Measurements from ENCODE around the gene ARL4D. TPM values are rescaled to one million over a fixed set of nuclear protein-coding genes. Genes with fewer than 3 reads are reported as not detected.

The ARL4D gene
- total RNA-seq, 4 donors from 2014 or later, result 30.3 to 50.6 (median 43.7) TPM

GRCh38 chr17:43448720-43449469, 50.1 kb downstream of the ARL4D start:
- TF ChIP-seq CTCF (IDR thresholded peaks at IDR 0.05), result no peak
- DNase-seq (ENCODE audit: low spot score in 2 of 2), result no peak
- 61 to 65% methylated on average over 7 of the region's 7 CpGs for WGBS, 2 donors
- H3K4me3 ChIP-seq (ENCODE audit: low read depth, poor library complexity, severe bottlenecking), result no peak overlapping the region
- intact Hi-C loops (cut with DNase I; ENCODE audit: low total_unique reads), result no loop called here

GRCh38 chr17:43449470-43450248, 50.9 kb downstream of the ARL4D start:
- no peak for TF ChIP-seq POLR2A (IDR thresholded peaks at IDR 0.05)
- no peak for TF ChIP-seq CTCF (IDR thresholded peaks at IDR 0.05)
- DNase-seq (ENCODE audit: low spot score in 2 of 2), result no peak
- no peak overlapping the region for H3K4me3 ChIP-seq (ENCODE audit: low read depth, poor library complexity, severe bottlenecking)
- intact Hi-C loops (cut with DNase I; ENCODE audit: low total_unique reads), result no loop called here
- 45 to 49% methylated on average over 8 of the region's 8 CpGs for WGBS, 2 donors

MicroRNA genes within 50 kb of the gene (microRNA counts, 767-probe panel; counts per million panel counts)
- microRNA hsa-miR-2117, result 0 to 358 counts per million in 2 donors

Other genes with a start within 250 kb of the ARL4D start
- gene NBR1, start 227.8 kb upstream of the ARL4D start, total RNA-seq, result 100 to 1,000 TPM in 1 of 4 donors, 10 to 100 TPM in 3; 84.3 to 101 (median 91.4) TPM
- gene TMEM106A, start 187.1 kb upstream of the ARL4D start, total RNA-seq, result 1 to 10 TPM in 3 of 4 donors, under 1 TPM in 1; 0.57 to 4.6 (median 1.4) TPM
- not detected for gene CCDC200, start 170.4 kb upstream of the ARL4D start, total RNA-seq
- not detected for gene RNU2-1, start 165.0 kb upstream of the ARL4D start, total RNA-seq
- gene DHX8, start 85.0 kb downstream of the ARL4D start, total RNA-seq, result 10 to 100 TPM; 35.7 to 60.3 (median 44.0) TPM
- gene ETV4, start 147.3 kb downstream of the ARL4D start, total RNA-seq, result 1 to 10 TPM; 3.7 to 8.8 (median 6.5) TPM